Measurements from ENCODE around the gene TMEM86B. TPM values are rescaled to one million over a fixed set of nuclear protein-coding genes. Genes with fewer than 3 reads are reported as not detected.
"Not testable (repeated sequence)": the region's sequence is repeated elsewhere in the genome, so short reads cannot be mapped to it uniquely, and the experiment has no call there.

The TMEM86B gene
- total RNA-seq, 6 experiments from 2014 or later, result 8.8 to 22.2 (median 14.0) TPM

GRCh38 chr19:55227241-55228014 lies 1.1 kb downstream of the TMEM86B start:
- TF ChIP-seq POLR2A (IDR thresholded peaks at IDR 0.05) (no peak), CTCF (IDR thresholded peaks at IDR 0.05) (no peak)
- intact Hi-C loops (cut with DNase I), result no loop called here
- ATAC-seq, result no peak
- Histone ChIP-seq H3K27ac (peak overlapping the region in 2 of 3 donors; percentile 74 to 78), H3K4me1 (peaks cover 0 to 13% (median 5%) of the 10 kb centered on the region in 4 donors), H3K9me3 (no peaks in the 10 kb centered on the region), H3K4me3 (peak overlapping the region in 2 of 3 donors; percentile 16 to 48), H3K27me3 (no peaks in the 10 kb centered on the region), H3K36me3 (peaks cover 0 to 25% (median 6%) of the 10 kb centered on the region in 4 donors)
- peak in 2 of 3 donors; percentile 52 to 57 for DNase-seq
- WGBS (ENCODE audit: insufficient coverage, low coverage, low lambda C conversion rate, missing lambda C conversion rate), result 68% methylated on average over 9 of the region's 25 CpGs

DNA sequence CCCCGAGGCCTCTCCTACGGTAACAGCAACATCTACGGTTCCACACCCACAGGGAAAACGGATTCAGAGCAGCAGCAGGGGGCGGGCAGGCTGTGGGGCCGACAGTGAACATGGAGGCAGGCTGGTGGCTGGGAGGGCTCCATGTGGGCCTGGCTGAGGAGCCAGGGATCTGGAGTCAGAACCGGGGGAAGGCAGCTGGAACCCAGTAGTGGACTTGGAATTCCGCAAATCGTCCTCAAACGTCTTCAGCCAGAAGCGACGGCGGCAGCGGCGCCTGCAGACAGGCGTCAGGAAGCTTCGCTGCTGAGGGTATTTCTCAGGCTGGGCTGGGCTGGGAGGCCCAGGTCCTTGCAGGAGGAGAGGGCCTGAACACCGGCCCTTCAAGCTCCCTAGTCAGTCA lies 1.8 kb downstream of the TMEM86B start:
- Histone ChIP-seq H3K36me3 (peaks cover 0 to 25% (median 6%) of the 10 kb centered on the region in 4 donors), H3K27me3 (no peaks in the 10 kb centered on the region), H3K4me3 (no peak overlapping the region), H3K4me1 (peaks cover 0 to 13% (median 5%) of the 10 kb centered on the region in 4 donors), H3K9me3 (no peaks in the 10 kb centered on the region), H3K27ac (no peak overlapping the region)
- DNase-seq, result no peak
- ATAC-seq, result no peak
- TF ChIP-seq CTCF (IDR thresholded peaks at IDR 0.05), result no peak
- no peak for TF ChIP-seq POLR2A (IDR thresholded peaks at IDR 0.05)
- intact Hi-C loops (cut with DNase I), result no loop called here
- 86% methylated on average over 7 of the region's 18 CpGs for WGBS (ENCODE audit: insufficient coverage, low coverage, low lambda C conversion rate, missing lambda C conversion rate)

GRCh38 chr19:55226273-55226672 lies 2.3 kb downstream of the TMEM86B start:
- intact Hi-C loops (cut with DNase I), result no loop called here
- Histone ChIP-seq H3K36me3 (peaks cover 0 to 21% (median 4%) of the 10 kb centered on the region in 4 donors), H3K9me3 (no peaks in the 10 kb centered on the region), H3K27ac (no peak overlapping the region), H3K4me1 (peaks cover 0 to 13% (median 5%) of the 10 kb centered on the region in 4 donors), H3K27me3 (no peaks in the 10 kb centered on the region), H3K4me3 (no peak overlapping the region)
- ATAC-seq, result no peak
- no peak for TF ChIP-seq POLR2A (IDR thresholded peaks at IDR 0.05)
- no peak for TF ChIP-seq CTCF (IDR thresholded peaks at IDR 0.05)
- DNase-seq, result no peak
- 87% methylated on average over 3 of the region's 9 CpGs for WGBS (ENCODE audit: insufficient coverage, low coverage, low lambda C conversion rate, missing lambda C conversion rate)

GRCh38 chr19:55225415-55225958 lies 3.1 kb downstream of the TMEM86B start:
- Histone ChIP-seq H3K4me3 (no peak overlapping the region), H3K9me3 (no peaks in the 10 kb centered on the region), H3K36me3 (peaks cover 0 to 13% (median 1%) of the 10 kb centered on the region in 4 donors), H3K27me3 (no peaks in the 10 kb centered on the region), H3K27ac (no peak overlapping the region), H3K4me1 (peaks cover 0 to 13% (median 5%) of the 10 kb centered on the region in 4 donors)
- no peak for TF ChIP-seq POLR2A (IDR thresholded peaks at IDR 0.05)
- no peak for TF ChIP-seq CTCF (IDR thresholded peaks at IDR 0.05)
- ATAC-seq, result no peak
- 92% methylated on average over 4 of the region's 7 CpGs for WGBS (ENCODE audit: insufficient coverage, low coverage, low lambda C conversion rate, missing lambda C conversion rate)
- no peak for DNase-seq
- intact Hi-C loops (cut with DNase I), result no loop called here

- H3K27ac ChIP-seq; H3K36me3 ChIP-seq; ATAC-seq; H3K27me3 ChIP-seq; H3K4me3 ChIP-seq; intact Hi-C loops (cut with DNase I); H3K9me3 ChIP-seq; DNase-seq: not testable (repeated sequence)
- WGBS (ENCODE audit: insufficient coverage, low coverage, low lambda C conversion rate, missing lambda C conversion rate), result 70% methylated on average over 3 of the region's 11 CpGs
- H3K4me1 ChIP-seq, result peaks cover 0 to 12% (median 5%) of the 10 kb centered on the region in 4 donors
Observed at GRCh38 chr19:55224679-55225414, 3.7 kb downstream of the TMEM86B start.

Data from right lobe of liver (tissue), 6 donors.